ENCODE measurements around the gene DNAJB2.
A peak's percentile ranks its signal among the peaks of the same experiment; 100 is the strongest.

Gene DNAJB2

GRCh38 chr2:219279916-219280516 is 850 bp downstream of the DNAJB2 start:
- H3K4me3 ChIP-seq (ENCODE audit: low read depth, low read length), result peak overlapping the region; percentile 56
- peak; percentile 28; the same call in 1 of the 2 replicates for TF ChIP-seq CTCF (IDR thresholded peaks at IDR 0.05; ENCODE audit: borderline replicate concordance, insufficient read depth, low read depth, low read length)

DNA sequence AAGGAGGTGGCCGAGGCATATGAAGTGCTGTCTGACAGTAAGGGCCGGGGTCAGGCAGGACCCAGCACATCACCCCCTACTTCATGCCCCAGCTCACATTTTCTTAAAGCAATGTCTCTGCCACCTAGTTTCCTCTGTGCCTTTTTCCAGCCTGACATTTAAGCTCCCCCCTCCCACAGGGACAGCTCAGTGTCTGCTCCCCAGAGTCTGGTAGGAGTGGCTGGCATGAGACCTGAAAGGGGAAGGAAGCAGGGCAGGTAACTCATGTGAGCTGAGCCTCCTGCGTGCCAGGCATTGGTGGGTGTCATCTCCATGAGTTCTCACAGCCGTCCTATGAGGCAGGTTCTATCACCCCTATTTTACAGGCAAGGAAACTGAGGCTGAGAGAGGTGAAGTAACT is 1.5 kb downstream of the DNAJB2 start:
- no peak overlapping the region for H3K4me3 ChIP-seq (ENCODE audit: low read depth, low read length)
- no peak for TF ChIP-seq CTCF (IDR thresholded peaks at IDR 0.05; ENCODE audit: borderline replicate concordance, insufficient read depth, low read depth, low read length)

GRCh38 chr2:219281588-219281987 is 2.4 kb downstream of the DNAJB2 start:
- H3K4me3 ChIP-seq (ENCODE audit: low read depth, low read length), result no peak overlapping the region
- no peak for TF ChIP-seq CTCF (IDR thresholded peaks at IDR 0.05; ENCODE audit: borderline replicate concordance, insufficient read depth, low read depth, low read length)

GRCh38 chr2:219282375-219282774 is 3.2 kb downstream of the DNAJB2 start:
- TF ChIP-seq CTCF (IDR thresholded peaks at IDR 0.05; ENCODE audit: borderline replicate concordance, insufficient read depth, low read depth, low read length), result no peak
- H3K4me3 ChIP-seq (ENCODE audit: low read depth, low read length), result no peak overlapping the region

- no peak overlapping the region for H3K4me3 ChIP-seq (ENCODE audit: low read depth, low read length)
- no peak for TF ChIP-seq CTCF (IDR thresholded peaks at IDR 0.05; ENCODE audit: borderline replicate concordance, insufficient read depth, low read depth, low read length)
Measured at GRCh38 chr2:219282943-219283581, 3.9 kb downstream of the DNAJB2 start.

DNA sequence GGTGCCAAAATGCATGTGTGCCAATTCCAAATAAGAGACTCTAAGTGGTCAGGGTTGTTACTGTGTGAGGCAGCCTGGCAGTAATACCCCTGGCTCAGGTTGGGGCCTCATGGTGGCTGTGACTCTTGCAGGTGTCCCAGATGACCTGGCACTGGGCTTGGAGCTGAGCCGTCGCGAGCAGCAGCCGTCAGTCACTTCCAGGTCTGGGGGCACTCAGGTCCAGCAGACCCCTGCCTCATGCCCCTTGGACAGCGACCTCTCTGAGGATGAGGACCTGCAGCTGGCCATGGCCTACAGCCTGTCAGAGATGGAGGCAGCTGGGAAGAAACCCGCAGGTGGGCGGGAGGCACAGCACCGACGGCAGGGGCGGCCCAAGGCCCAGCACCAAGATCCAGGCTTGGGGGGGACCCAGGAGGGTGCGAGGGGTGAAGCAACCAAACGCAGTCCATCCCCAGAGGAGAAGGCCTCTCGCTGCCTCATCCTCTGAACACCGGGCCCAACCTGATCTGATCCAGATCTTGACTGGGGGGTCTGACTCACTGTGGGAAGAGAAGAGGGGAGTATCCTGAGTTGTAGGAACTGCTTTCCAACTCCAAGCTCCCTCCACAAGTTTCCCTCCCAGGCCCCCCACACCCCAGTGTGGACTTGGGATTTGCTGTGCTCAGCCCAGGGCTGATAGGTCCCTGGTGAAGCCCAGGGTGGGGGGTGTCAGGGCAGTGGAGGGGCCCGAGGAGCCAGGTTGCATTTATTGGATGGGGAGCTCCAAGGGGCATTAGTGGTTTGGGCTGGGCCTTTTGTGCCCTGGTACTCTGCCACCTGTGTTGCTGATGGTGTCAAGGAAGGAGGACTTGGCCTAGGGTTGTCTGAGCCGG is 5.6 kb downstream of the DNAJB2 start:
- TF ChIP-seq CTCF (IDR thresholded peaks at IDR 0.05; ENCODE audit: borderline replicate concordance, insufficient read depth, low read depth, low read length), result no peak

More for the DNA sequence above, 5.6 kb downstream of the DNAJB2 start:
- H3K4me3 ChIP-seq (ENCODE audit: low read depth, low read length), result no peak overlapping the region
